Mesendoderm (in vitro differentiated cells): ENCODE data around the gene ZC2HC1B.

Experiments
- DNase-seq: peaks from one replicate; pipeline ENCODE4 v3.0.0; 2013
- H2AK5ac ChIP-seq: 2 replicates; pipeline ENCODE4 v1.6.1; 2013; ENCODE audit warnings: low read length, inconsistent platforms
- H2BK120ac ChIP-seq: 2 replicates; pipeline ENCODE4 v1.6.1; 2013; ENCODE audit warnings: low read depth, mild to moderate bottlenecking, low read length, moderate library complexity, mixed read lengths
- H2BK15ac ChIP-seq: replicated peaks from 2 replicates; pipeline ENCODE4 v1.6.1; 2013; ENCODE audit warnings: low read depth, mild to moderate bottlenecking, moderate library complexity
- H2BK5ac ChIP-seq: 2 replicates; pipeline ENCODE4 v1.6.1; 2013; ENCODE audit warnings: low read length, inconsistent platforms
- H3K18ac ChIP-seq: 2 replicates; pipeline ENCODE4 v1.6.1; 2013; ENCODE audit warnings: mild to moderate bottlenecking, low read length, mixed read lengths
- H3K23ac ChIP-seq: one replicate; pipeline ENCODE4 v1.6.1; 2013; ENCODE audit warnings: low read length
- H3K27ac ChIP-seq: 2 replicates; pipeline ENCODE4 v1.5.1; 2013; ENCODE audit warnings: low read depth, mild to moderate bottlenecking, inconsistent platforms, low read length, moderate library complexity
- H3K27me3 ChIP-seq: 2 replicates; pipeline ENCODE4 v1.6.1; 2013; ENCODE audit warnings: low read length, control low read depth, mild to moderate bottlenecking, inconsistent platforms; ENCODE audit not compliant: insufficient read depth, poor library complexity
- H3K36me3 ChIP-seq: 2 replicates; pipeline ENCODE4 v1.6.1; 2013; ENCODE audit warnings: low read length, inconsistent platforms; ENCODE audit not compliant: control insufficient read depth, insufficient read depth
- H3K4ac ChIP-seq: one replicate; pipeline ENCODE4 v1.6.1; 2013; ENCODE audit warnings: low read depth, mild to moderate bottlenecking, low read length, moderate library complexity
- H3K4me1 ChIP-seq: 2 replicates; pipeline ENCODE4 v1.6.1; 2013; ENCODE audit warnings: low read depth, low read length, inconsistent platforms; ENCODE audit not compliant: control insufficient read depth
- H3K4me2 ChIP-seq: 2 replicates; pipeline ENCODE4 v1.6.1; 2013; ENCODE audit warnings: low read length
- H3K4me3 ChIP-seq: 2 replicates; pipeline ENCODE4 v1.5.1; 2013; ENCODE audit warnings: mild to moderate bottlenecking, low read length
- H3K56ac ChIP-seq: one replicate; pipeline ENCODE4 v1.6.1; 2013; ENCODE audit warnings: low read length
- H3K79me1 ChIP-seq: 2 replicates; pipeline ENCODE4 v1.6.1; 2013; ENCODE audit warnings: low read length, inconsistent platforms
- H3K79me2 ChIP-seq: 2 replicates; pipeline ENCODE4 v1.6.1; 2013; ENCODE audit warnings: mild to moderate bottlenecking, low read length; ENCODE audit not compliant: control insufficient read depth, insufficient read depth
- H3K9ac ChIP-seq: 2 replicates; pipeline ENCODE4 v1.6.1; 2013; ENCODE audit warnings: low read length, inconsistent platforms
- H4K5ac ChIP-seq: one replicate; pipeline ENCODE4 v1.6.1; 2013; ENCODE audit warnings: low read length
- H4K8ac ChIP-seq: one replicate; pipeline ENCODE4 v1.6.1; 2013; ENCODE audit warnings: low read depth, mild to moderate bottlenecking, control low read depth, low read length, moderate library complexity
- WGBS: extraction: QIAGEN DNeasy Blood & Tissue Kit; methylation state at CpG from one replicate; pipeline ENCODE4 v1.1.7; 2013; ENCODE audit warnings: low lambda C conversion rate, missing lambda C conversion rate; ENCODE audit not compliant: insufficient coverage; ENCODE audit errors: extremely low coverage; 5-methylcytosine and 5-hydroxymethylcytosine counted together

The ZC2HC1B gene

GRCh38 chr6:143970456-143971218 is 106.4 kb downstream of the ZC2HC1B start:
- no peak overlapping the region for H3K4me3 ChIP-seq
- H2BK15ac ChIP-seq, result no peak overlapping the region
- H3K36me3 ChIP-seq, result no peaks in the 10 kb centered on the region
- no peak overlapping the region for H3K4me2 ChIP-seq
- H3K27ac ChIP-seq, result no peak overlapping the region
- no peak overlapping the region for H3K9ac ChIP-seq
- H3K56ac ChIP-seq, result no peak overlapping the region
- H2BK5ac ChIP-seq, result no peak overlapping the region
- no peak overlapping the region for H2BK120ac ChIP-seq
- H4K8ac ChIP-seq, result no peak overlapping the region
- no peak overlapping the region for H3K18ac ChIP-seq
- H2AK5ac ChIP-seq, result no peak overlapping the region
- DNase-seq, result no peak
- H3K23ac ChIP-seq, result no peak overlapping the region
- H3K4me1 ChIP-seq, result peaks cover 9% of the 10 kb centered on the region
- H3K27me3 ChIP-seq, result peaks cover 27% of the 10 kb centered on the region
- H3K79me1 ChIP-seq, result no peaks in the 10 kb centered on the region
- no peak overlapping the region for H4K5ac ChIP-seq
- H3K79me2 ChIP-seq, result no peaks in the 10 kb centered on the region
- no CpG with 5 or more reads among the region's 6 CpGs for WGBS
- no peak overlapping the region for H3K4ac ChIP-seq

GRCh38 chr6:143971482-143972205 is 107.4 kb downstream of the ZC2HC1B start:
- H3K9ac ChIP-seq, result no peak overlapping the region
- no peak overlapping the region for H3K4me2 ChIP-seq
- no peak overlapping the region for H2BK15ac ChIP-seq
- H3K27me3 ChIP-seq, result peaks cover 20% of the 10 kb centered on the region
- no peak overlapping the region for H3K18ac ChIP-seq
- no peak overlapping the region for H2AK5ac ChIP-seq
- H3K79me2 ChIP-seq, result no peaks in the 10 kb centered on the region
- no peak overlapping the region for H2BK120ac ChIP-seq
- H4K5ac ChIP-seq, result no peak overlapping the region
- no peak overlapping the region for H3K4me3 ChIP-seq
- H2BK5ac ChIP-seq, result no peak overlapping the region
- H3K79me1 ChIP-seq, result no peaks in the 10 kb centered on the region
- H3K56ac ChIP-seq, result no peak overlapping the region
- H3K23ac ChIP-seq, result no peak overlapping the region
- no CpG with 5 or more reads among the region's 4 CpGs for WGBS
- H4K8ac ChIP-seq, result no peak overlapping the region
- no peak overlapping the region for H3K27ac ChIP-seq
- peaks cover 7% of the 10 kb centered on the region for H3K4me1 ChIP-seq
- no peak overlapping the region for H3K4ac ChIP-seq
- DNase-seq, result no peak
- no peaks in the 10 kb centered on the region for H3K36me3 ChIP-seq

GRCh38 chr6:143973097-143973966 is 109.1 kb downstream of the ZC2HC1B start:
- no peak overlapping the region for H3K27ac ChIP-seq
- no peak overlapping the region for H4K5ac ChIP-seq
- H3K27me3 ChIP-seq, result peaks cover 14% of the 10 kb centered on the region
- H2BK15ac ChIP-seq, result no peak overlapping the region
- peaks cover 7% of the 10 kb centered on the region for H3K4me1 ChIP-seq
- H3K4ac ChIP-seq, result no peak overlapping the region
- no peaks in the 10 kb centered on the region for H3K36me3 ChIP-seq
- no peak overlapping the region for H3K4me2 ChIP-seq
- DNase-seq, result peak; percentile 79
- H4K8ac ChIP-seq, result no peak overlapping the region
- WGBS, result no CpG with 5 or more reads among the region's 13 CpGs
- no peak overlapping the region for H3K23ac ChIP-seq
- no peak overlapping the region for H3K4me3 ChIP-seq
- H3K56ac ChIP-seq, result peak overlapping the region; percentile 52
- no peak overlapping the region for H2AK5ac ChIP-seq
- H3K79me1 ChIP-seq, result no peaks in the 10 kb centered on the region
- no peak overlapping the region for H2BK120ac ChIP-seq
- peak overlapping the region; percentile 83 for H3K18ac ChIP-seq
- H3K79me2 ChIP-seq, result no peaks in the 10 kb centered on the region
- no peak overlapping the region for H3K9ac ChIP-seq
- H2BK5ac ChIP-seq, result no peak overlapping the region

- H3K56ac ChIP-seq, result no peak overlapping the region
- no peak overlapping the region for H4K8ac ChIP-seq
- DNase-seq, result no peak
- H3K4me1 ChIP-seq, result peaks cover 7% of the 10 kb centered on the region
- H3K9ac ChIP-seq, result no peak overlapping the region
- no peak overlapping the region for H2BK15ac ChIP-seq
- H3K4me2 ChIP-seq, result no peak overlapping the region
- H3K23ac ChIP-seq, result no peak overlapping the region
- H3K18ac ChIP-seq, result no peak overlapping the region
- H2BK5ac ChIP-seq, result no peak overlapping the region
- no peak overlapping the region for H3K27ac ChIP-seq
- WGBS, result no CpG with 5 or more reads among the region's 8 CpGs
- no peak overlapping the region for H2BK120ac ChIP-seq
- peaks cover 9% of the 10 kb centered on the region for H3K27me3 ChIP-seq
- H3K79me1 ChIP-seq, result no peaks in the 10 kb centered on the region
- H4K5ac ChIP-seq, result no peak overlapping the region
- no peaks in the 10 kb centered on the region for H3K79me2 ChIP-seq
- H3K36me3 ChIP-seq, result no peaks in the 10 kb centered on the region
- no peak overlapping the region for H3K4ac ChIP-seq
- H3K4me3 ChIP-seq, result no peak overlapping the region
- H2AK5ac ChIP-seq, result no peak overlapping the region
Measured at GRCh38 chr6:143974089-143974488, 109.8 kb downstream of the ZC2HC1B start.

GRCh38 chr6:143976806-143977349 is 112.6 kb downstream of the ZC2HC1B start:
- H3K18ac ChIP-seq, result no peak overlapping the region
- H3K27me3 ChIP-seq, result no peaks in the 10 kb centered on the region
- no peaks in the 10 kb centered on the region for H3K79me2 ChIP-seq
- no CpG with 5 or more reads among the region's 3 CpGs for WGBS
- no peak overlapping the region for H3K4me2 ChIP-seq
- H3K27ac ChIP-seq, result no peak overlapping the region
- H3K79me1 ChIP-seq, result no peaks in the 10 kb centered on the region
- H2BK15ac ChIP-seq, result no peak overlapping the region
- H3K4me3 ChIP-seq, result no peak overlapping the region
- H3K23ac ChIP-seq, result no peak overlapping the region
- H3K4me1 ChIP-seq, result peaks cover 7% of the 10 kb centered on the region
- no peak overlapping the region for H2BK5ac ChIP-seq
- DNase-seq, result no peak
- H3K4ac ChIP-seq, result no peak overlapping the region
- H3K56ac ChIP-seq, result no peak overlapping the region
- H2BK120ac ChIP-seq, result no peak overlapping the region
- H3K36me3 ChIP-seq, result no peaks in the 10 kb centered on the region
- H4K5ac ChIP-seq, result no peak overlapping the region
- no peak overlapping the region for H2AK5ac ChIP-seq
- H3K9ac ChIP-seq, result no peak overlapping the region
- H4K8ac ChIP-seq, result no peak overlapping the region
